ENCODE measurements around the gene NHERF2.

NHERF2 gene

GRCh38 chr16:1991948-1992703 is 34.6 kb upstream of the NHERF2 start:
- Histone ChIP-seq H3K27me3 (ENCODE audit: control insufficient read depth in 3 of 3, insufficient read depth in 3 of 3, low read depth in 1 of 3, low read length in 3 of 3) (peaks cover 18 to 37% (median 34%) of the 10 kb centered on the region in 3 experiments), H2BK15ac (ENCODE audit: low read length) (peak overlapping the region; percentile 98), H3K4me3 (ENCODE audit: low read length in 2 of 2) (peak overlapping the region; percentile 33 to 76), H3K4ac (ENCODE audit: low read length) (peak overlapping the region; percentile 93), H2BK12ac (ENCODE audit: low read length) (peak overlapping the region; percentile 98), H3K23ac (ENCODE audit: low read depth, low read length, poor library complexity) (peak overlapping the region; percentile 99), H3K36me3 (replicated peaks in 1 of 2; ENCODE audit: control insufficient read depth in 2 of 2, insufficient read depth in 2 of 2, low read length in 2 of 2) (peaks cover 5 to 13% of the 10 kb centered on the region in 2 donors), H3K14ac (ENCODE audit: low read length) (peak overlapping the region; percentile 94), H2AFZ (ENCODE audit: low read length) (peak overlapping the region; percentile 81), H4K91ac (ENCODE audit: low read depth, low read length, poor library complexity) (peak overlapping the region; percentile 85), H3K4me1 (ENCODE audit: control insufficient read depth in 2 of 2, insufficient read depth in 1 of 2, low read depth in 1 of 2, low read length in 2 of 2) (peaks cover 12 to 18% of the 10 kb centered on the region in 2 donors), H3K18ac (ENCODE audit: low read length) (peak overlapping the region; percentile 99), H2BK5ac (ENCODE audit: low read length) (peak overlapping the region; percentile 39), H3K4me2 (ENCODE audit: insufficient read depth, low read length, poor library complexity, severe bottlenecking) (peak overlapping the region; percentile 77), H3K79me1 (ENCODE audit: low read depth, low read length) (peaks cover 4% of the 10 kb centered on the region), H3K27ac (replicated peaks; ENCODE audit: low read length) (no peak overlapping the region), H2AK5ac (ENCODE audit: low read depth, low read length) (peak overlapping the region; percentile 98), H4K8ac (ENCODE audit: low read depth, low read length) (peak overlapping the region; percentile 65), H3K9me3 (replicated peaks in 1 of 2; ENCODE audit: control insufficient read depth in 2 of 2, insufficient read depth in 1 of 2, low read depth in 1 of 2, low read length in 2 of 2) (peaks cover 0 to 4% of the 10 kb centered on the region in 2 donors), H3K9ac (ENCODE audit: low read depth, low read length, poor library complexity) (peak overlapping the region; percentile 88), H2BK120ac (ENCODE audit: low read depth, low read length) (peak overlapping the region; percentile 75)
- no CpG with 5 or more reads among the region's 96 CpGs for WGBS, 2 donors (ENCODE audit: extremely low coverage in 2 of 2, insufficient read length in 2 of 2, insufficient replicate concordance in 1 of 2)
- peak; percentile 92 for DNase-seq (ENCODE audit: low spot score)

- peak overlapping the region; percentile 39 for H2BK5ac ChIP-seq (ENCODE audit: low read length)
- peak overlapping the region; percentile 98 for H2AK5ac ChIP-seq (ENCODE audit: low read depth, low read length)
- H3K36me3 ChIP-seq (replicated peaks in 1 of 2; ENCODE audit: control insufficient read depth in 2 of 2, insufficient read depth in 2 of 2, low read length in 2 of 2) = peaks cover 6 to 18% of the 10 kb centered on the region in 2 donors
- H2BK15ac ChIP-seq (ENCODE audit: low read length) = peak overlapping the region; percentile 98
- peak overlapping the region; percentile 81 for H2AFZ ChIP-seq (ENCODE audit: low read length)
- peaks cover 12 to 18% of the 10 kb centered on the region in 2 donors for H3K4me1 ChIP-seq (ENCODE audit: control insufficient read depth in 2 of 2, insufficient read depth in 1 of 2, low read depth in 1 of 2, low read length in 2 of 2)
- WGBS, 2 donors (ENCODE audit: extremely low coverage in 2 of 2, insufficient read length in 2 of 2, insufficient replicate concordance in 1 of 2) = no CpG with 5 or more reads among the region's 50 CpGs
- H3K4ac ChIP-seq (ENCODE audit: low read length) = peak overlapping the region; percentile 93
- peak overlapping the region; percentile 85 for H4K91ac ChIP-seq (ENCODE audit: low read depth, low read length, poor library complexity)
- H3K9ac ChIP-seq (ENCODE audit: low read depth, low read length, poor library complexity) = peak overlapping the region; percentile 88
- no peak for DNase-seq (ENCODE audit: low spot score)
- peaks cover 5% of the 10 kb centered on the region for H3K79me1 ChIP-seq (ENCODE audit: low read depth, low read length)
- peak overlapping the region; percentile 26 to 76 for H3K4me3 ChIP-seq (ENCODE audit: low read length in 2 of 2)
- H3K14ac ChIP-seq (ENCODE audit: low read length) = peak overlapping the region; percentile 94
- H3K23ac ChIP-seq (ENCODE audit: low read depth, low read length, poor library complexity) = peak overlapping the region; percentile 99
- H3K18ac ChIP-seq (ENCODE audit: low read length) = peak overlapping the region; percentile 99
- peak overlapping the region; percentile 98 for H2BK12ac ChIP-seq (ENCODE audit: low read length)
- H3K27me3 ChIP-seq (ENCODE audit: control insufficient read depth in 3 of 3, insufficient read depth in 3 of 3, low read depth in 1 of 3, low read length in 3 of 3) = peaks cover 18 to 37% (median 34%) of the 10 kb centered on the region in 3 experiments
- peaks cover 0 to 4% of the 10 kb centered on the region in 2 donors for H3K9me3 ChIP-seq (replicated peaks in 1 of 2; ENCODE audit: control insufficient read depth in 2 of 2, insufficient read depth in 1 of 2, low read depth in 1 of 2, low read length in 2 of 2)
- peak overlapping the region; percentile 65 for H4K8ac ChIP-seq (ENCODE audit: low read depth, low read length)
- peak overlapping the region; percentile 75 for H2BK120ac ChIP-seq (ENCODE audit: low read depth, low read length)
- no peak overlapping the region for H3K27ac ChIP-seq (replicated peaks; ENCODE audit: low read length)
- peak overlapping the region; percentile 73 for H3K4me2 ChIP-seq (ENCODE audit: insufficient read depth, low read length, poor library complexity, severe bottlenecking)
These were observed 33.9 kb upstream of the NHERF2 start for GRCh38 chr16:1992704-1993317.

GRCh38 chr16:1993731-1994131 is 33.0 kb upstream of the NHERF2 start:
- Histone ChIP-seq H3K36me3 (replicated peaks in 1 of 2; ENCODE audit: control insufficient read depth in 2 of 2, insufficient read depth in 2 of 2, low read length in 2 of 2) (peaks cover 12 to 25% of the 10 kb centered on the region in 2 donors), H2BK15ac (ENCODE audit: low read length) (no peak overlapping the region), H3K4ac (ENCODE audit: low read length) (no peak overlapping the region), H3K79me1 (ENCODE audit: low read depth, low read length) (peaks cover 7% of the 10 kb centered on the region), H2BK120ac (ENCODE audit: low read depth, low read length) (no peak overlapping the region), H2AK5ac (ENCODE audit: low read depth, low read length) (no peak overlapping the region), H3K4me1 (ENCODE audit: control insufficient read depth in 2 of 2, insufficient read depth in 1 of 2, low read depth in 1 of 2, low read length in 2 of 2) (peaks cover 12 to 18% of the 10 kb centered on the region in 2 donors), H3K9me3 (replicated peaks in 1 of 2; ENCODE audit: control insufficient read depth in 2 of 2, insufficient read depth in 1 of 2, low read depth in 1 of 2, low read length in 2 of 2) (peaks cover 0 to 4% of the 10 kb centered on the region in 2 donors), H4K91ac (ENCODE audit: low read depth, low read length, poor library complexity) (no peak overlapping the region), H2BK5ac (ENCODE audit: low read length) (no peak overlapping the region), H3K14ac (ENCODE audit: low read length) (no peak overlapping the region), H3K9ac (ENCODE audit: low read depth, low read length, poor library complexity) (no peak overlapping the region), H3K23ac (ENCODE audit: low read depth, low read length, poor library complexity) (no peak overlapping the region), H2AFZ (ENCODE audit: low read length) (no peak overlapping the region), H3K4me3 (ENCODE audit: low read length in 2 of 2) (no peak overlapping the region), H2BK12ac (ENCODE audit: low read length) (no peak overlapping the region), H3K18ac (ENCODE audit: low read length) (no peak overlapping the region), H3K27ac (replicated peaks; ENCODE audit: low read length) (no peak overlapping the region), H3K4me2 (ENCODE audit: insufficient read depth, low read length, poor library complexity, severe bottlenecking) (no peak overlapping the region), H3K27me3 (ENCODE audit: control insufficient read depth in 3 of 3, insufficient read depth in 3 of 3, low read depth in 1 of 3, low read length in 3 of 3) (peaks cover 16 to 36% (median 31%) of the 10 kb centered on the region in 3 experiments), H4K8ac (ENCODE audit: low read depth, low read length) (no peak overlapping the region)
- no peak for DNase-seq (ENCODE audit: low spot score)
- WGBS, 2 donors (ENCODE audit: extremely low coverage in 2 of 2, insufficient read length in 2 of 2, insufficient replicate concordance in 1 of 2) = no CpG with 5 or more reads among the region's 2 CpGs

Data from neuronal stem cell (in vitro differentiated cells).